Hematopoietic multipotent progenitor cell treated with erythropoietin and hydrocortisone succinate and interleukin-3 and kit ligand, for 17 days (in vitro differentiated cells): ENCODE measurements around the gene ISM1.
"Not testable (repeated sequence)": the region's sequence is repeated elsewhere in the genome, so short reads cannot be mapped to it uniquely, and the experiment has no call there.

Source experiments
- DNase-seq: peaks from one replicate; pipeline ENCODE4 v3.0.0-alpha.2; 2015; ENCODE audit warnings: low spot score

Gene ISM1

GRCh38 chr20:13221673-13222318 is 722 bp downstream of the ISM1 start:
- no peak for DNase-seq

GRCh38 chr20:13222319-13222716 is 1.2 kb downstream of the ISM1 start:
- DNase-seq = no peak

DNA sequence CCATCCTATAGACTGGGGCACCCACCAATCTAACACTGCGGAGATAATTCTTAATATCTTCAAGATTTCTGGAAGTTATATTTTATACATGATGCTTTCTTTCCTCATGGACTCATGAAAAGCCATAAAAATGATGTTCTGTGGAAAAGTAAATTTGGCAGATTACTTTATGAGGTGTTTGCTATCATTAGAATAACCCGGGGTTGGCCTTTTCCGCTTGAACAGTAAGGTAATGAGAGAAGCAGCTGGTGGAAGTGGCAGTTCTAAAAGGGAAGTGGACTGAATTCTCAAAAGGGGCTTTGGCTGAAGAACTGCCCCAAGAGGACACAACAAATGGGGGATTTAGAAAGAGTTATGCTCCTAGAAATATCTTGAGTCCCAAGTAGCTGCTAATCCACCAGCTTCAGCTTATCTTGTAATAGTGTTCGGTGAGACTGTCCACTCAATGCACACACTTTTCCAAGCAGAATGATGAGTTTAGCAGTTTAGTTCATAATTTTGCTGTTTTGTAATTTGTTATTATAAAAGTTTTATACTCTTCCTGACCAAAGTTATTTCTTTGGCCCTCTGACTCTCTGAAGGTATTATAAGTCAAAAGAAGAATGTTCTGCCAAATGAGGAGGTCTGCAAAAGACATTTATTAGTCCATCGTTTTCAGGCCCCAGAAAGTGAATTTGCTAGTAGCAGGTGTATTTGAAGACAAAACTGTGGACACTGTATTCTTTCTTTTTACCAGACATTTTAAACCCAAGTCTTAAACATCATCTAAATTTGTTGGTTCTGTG is 2.9 kb downstream of the ISM1 start:
- no peak for DNase-seq

- no peak for DNase-seq
These were observed 5.3 kb downstream of the ISM1 start for GRCh38 chr20:13226367-13226766.

GRCh38 chr20:13228771-13229170 is 7.7 kb downstream of the ISM1 start:
- DNase-seq = no peak

DNA sequence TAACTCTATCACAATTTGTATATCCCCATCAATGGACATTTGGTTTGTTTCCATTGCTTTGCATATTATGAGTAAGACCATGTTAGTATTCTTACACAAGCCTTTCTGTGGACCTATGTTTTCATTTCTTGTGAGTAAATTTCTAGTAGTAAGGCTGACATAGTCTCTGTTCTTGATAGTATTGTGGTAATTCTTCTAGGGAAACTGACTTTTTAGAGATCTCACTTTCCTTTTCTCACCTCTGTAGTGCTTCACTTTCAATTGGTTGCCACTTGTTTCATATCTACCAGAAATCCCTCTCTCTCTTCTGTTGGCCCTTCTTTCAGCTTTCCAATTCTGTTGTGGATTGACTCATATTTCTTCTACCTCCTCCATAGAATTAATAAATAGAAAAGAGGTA is 8.5 kb downstream of the ISM1 start:
- no peak for DNase-seq

DNA sequence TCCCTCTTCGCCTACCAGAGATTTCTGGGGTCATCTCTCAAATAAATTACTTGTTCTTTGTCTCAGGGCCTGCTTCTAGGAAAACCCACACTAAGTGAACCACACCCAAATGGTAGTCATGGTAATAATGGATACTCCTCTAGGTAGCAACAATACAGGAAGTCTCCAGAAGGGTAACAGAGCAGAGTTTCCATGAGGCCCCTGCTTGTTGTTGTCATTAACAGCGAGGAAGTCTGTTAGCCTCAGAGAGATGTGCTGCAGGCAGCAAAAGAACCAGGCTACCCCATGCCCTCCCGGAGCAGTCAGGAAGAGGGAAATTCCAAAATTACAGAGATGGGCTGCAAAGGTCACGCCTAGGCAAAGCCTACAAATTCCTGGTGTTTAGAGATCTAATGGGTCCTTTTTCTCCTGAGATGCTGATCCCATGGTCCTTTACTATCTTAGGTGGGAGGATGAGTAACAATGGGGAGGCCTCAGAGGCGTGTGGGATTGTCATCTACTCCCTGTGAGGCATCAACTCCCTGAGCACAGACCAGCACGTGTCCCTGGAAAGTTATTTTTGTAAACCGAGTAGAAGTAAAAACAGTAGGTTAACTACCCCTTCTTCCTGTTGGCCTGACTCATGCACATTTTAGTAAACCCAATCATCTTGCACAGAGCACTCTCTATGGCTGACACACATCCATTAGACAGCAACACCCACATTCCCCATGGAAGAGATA is 10.1 kb downstream of the ISM1 start:
- DNase-seq = no peak

GRCh38 chr20:13232999-13233398 is 11.9 kb downstream of the ISM1 start:
- no peak for DNase-seq

GRCh38 chr20:13234961-13235360 is 13.9 kb downstream of the ISM1 start:
- DNase-seq = no peak

GRCh38 chr20:13236360-13236759 is 15.3 kb downstream of the ISM1 start:
- not testable (repeated sequence) for DNase-seq

DNA sequence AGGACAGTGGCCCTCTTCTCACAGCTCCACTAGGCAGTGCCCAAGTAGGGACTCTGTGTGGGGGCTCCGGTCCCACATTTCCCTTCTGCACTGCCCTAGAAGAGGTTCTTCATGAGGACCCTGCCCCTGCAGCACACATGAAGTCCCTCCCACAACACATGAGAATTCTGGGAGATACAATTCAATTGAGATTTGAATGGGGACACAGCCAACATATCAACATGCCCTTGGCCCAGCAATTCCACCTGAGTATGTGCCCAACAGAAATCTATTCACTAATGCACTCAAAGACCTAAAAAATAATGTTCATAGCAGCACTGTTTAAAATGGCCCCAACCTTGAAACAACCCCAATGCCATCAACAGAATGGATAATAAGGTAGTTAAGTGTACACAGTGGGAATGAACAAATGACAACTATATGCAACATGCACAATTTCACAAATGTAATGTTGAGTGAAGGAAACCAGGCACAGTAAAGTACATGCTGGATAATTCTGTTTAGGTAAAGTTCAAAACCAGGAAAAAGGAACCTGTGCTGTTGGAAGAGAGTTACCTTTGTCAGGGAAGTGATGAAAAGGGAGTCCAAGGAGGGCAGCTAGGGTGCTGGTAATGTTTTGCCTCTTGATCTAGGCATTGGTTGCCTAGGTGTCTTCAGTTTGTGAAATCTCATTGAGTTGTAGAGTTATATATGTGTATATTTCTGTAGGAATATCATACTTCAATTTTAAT is 16.1 kb downstream of the ISM1 start:
- DNase-seq = no peak

DNA sequence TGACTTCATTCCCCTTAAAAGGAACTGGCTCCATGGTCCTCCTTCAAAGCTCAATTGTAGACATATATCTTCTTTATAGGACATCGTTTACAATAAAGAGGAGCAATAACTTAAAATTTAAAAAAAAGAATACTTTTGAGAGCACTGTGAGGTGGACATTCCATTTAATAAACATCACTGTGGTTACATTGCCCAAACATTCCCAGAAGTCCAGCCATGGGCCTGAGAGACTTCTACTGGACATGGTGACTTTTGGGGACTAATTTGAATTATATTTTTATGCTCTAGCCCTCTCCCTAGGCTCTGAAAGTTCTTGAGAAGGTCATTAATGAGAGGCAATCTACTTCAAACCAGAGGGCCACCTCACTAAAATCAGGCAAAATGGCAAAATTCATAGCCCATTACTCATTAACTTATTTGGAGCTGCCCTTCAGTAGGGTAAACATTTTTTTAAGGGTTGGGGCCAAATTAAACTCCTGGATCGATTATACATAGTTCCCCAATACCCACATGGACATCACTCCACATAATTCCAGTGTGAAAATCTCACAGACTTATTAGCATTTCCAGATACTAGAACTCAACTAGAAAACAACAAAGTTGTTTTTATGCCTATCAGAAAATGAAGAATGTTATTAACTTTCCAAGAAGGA is 17.1 kb downstream of the ISM1 start:
- no peak for DNase-seq

GRCh38 chr20:13243826-13244376 is 22.8 kb downstream of the ISM1 start:
- DNase-seq = no peak

GRCh38 chr20:13245250-13245723 is 24.2 kb downstream of the ISM1 start:
- no peak for DNase-seq

GRCh38 chr20:13249118-13249797 is 28.2 kb downstream of the ISM1 start:
- DNase-seq = no peak

- no peak for DNase-seq
These were observed 28.7 kb downstream of the ISM1 start for GRCh38 chr20:13249798-13250170.

DNA sequence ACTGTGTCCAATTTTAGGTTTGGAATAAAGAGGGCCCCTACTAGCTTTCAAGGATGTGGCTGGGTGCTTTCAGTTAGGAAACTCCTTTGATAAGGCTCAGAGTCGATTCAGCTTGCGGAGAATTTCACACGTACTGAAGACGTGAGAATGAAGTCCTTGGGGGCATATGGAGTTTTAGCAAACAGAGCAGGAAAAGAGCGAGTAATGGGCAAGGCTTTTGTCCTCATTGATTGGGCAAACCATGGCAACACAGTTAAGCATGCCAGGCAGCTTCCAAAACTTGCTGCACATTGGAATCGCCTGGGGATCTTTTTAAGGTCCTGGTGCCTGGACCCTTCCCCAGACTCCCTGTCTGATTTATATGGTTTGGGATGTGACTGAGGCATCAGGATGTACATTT is 29.2 kb downstream of the ISM1 start:
- DNase-seq = no peak

DNA sequence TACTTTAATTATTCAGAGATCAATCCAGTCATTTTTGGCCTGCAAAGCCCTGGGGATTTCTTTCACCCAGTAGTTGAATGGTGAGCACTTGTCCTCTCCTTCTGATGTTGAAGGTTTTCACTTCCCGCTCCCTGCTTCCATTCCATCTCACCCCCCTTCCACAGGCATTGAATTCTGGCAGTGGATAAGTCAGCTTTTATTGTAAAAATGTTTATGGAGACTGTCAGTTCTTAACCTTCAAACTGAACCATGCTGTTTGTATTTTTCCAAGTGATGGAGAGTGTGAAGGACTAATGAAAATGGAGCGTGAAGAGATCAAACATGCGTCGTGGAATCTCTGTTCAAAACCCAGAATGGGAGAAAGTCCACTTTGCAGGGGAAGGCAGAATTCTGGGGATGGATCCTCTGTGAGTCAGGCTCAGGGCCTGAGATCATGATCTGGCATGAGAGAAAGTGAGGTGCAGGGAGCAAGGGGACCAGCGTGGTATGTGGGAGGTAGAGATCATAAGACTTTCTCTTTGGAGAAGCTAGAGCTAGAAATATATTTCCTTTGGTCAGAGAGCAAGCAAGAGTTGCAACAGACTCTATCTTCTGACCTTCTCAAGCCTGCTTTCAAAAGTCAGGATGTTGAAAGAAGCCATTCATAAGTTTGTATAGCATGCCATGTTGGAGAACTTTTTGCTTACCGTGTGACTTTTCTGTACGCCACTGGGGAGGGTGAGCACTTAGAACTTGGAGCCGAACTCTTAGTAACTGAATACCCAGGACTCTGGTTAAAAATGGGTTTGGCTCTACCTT is 30.2 kb downstream of the ISM1 start:
- DNase-seq = no peak

- DNase-seq = no peak
These were observed 30.8 kb downstream of the ISM1 start for GRCh38 chr20:13251904-13252297.

- DNase-seq = no peak
These were observed 34.3 kb downstream of the ISM1 start for GRCh38 chr20:13255356-13255755.
